HG03342 (cell line): ENCODE results near the gene CYTH3.

Experiments used
- ATAC-seq: cut with Tn5 transposase; IDR thresholded peaks from one replicate; pipeline ENCODE4 v1.9.1; 2021; ENCODE audit warnings: mild to moderate bottlenecking, moderate library complexity; ENCODE audit not compliant: unreplicated experiment

The CYTH3 gene

GRCh38 chr7:6258440-6259182, 13.8 kb downstream of the CYTH3 start:
- peak; percentile 38 for ATAC-seq

- ATAC-seq = no peak
Measured at GRCh38 chr7:6257675-6258074, 14.7 kb downstream of the CYTH3 start.

GRCh38 chr7:6256677-6257535, 15.5 kb downstream of the CYTH3 start:
- ATAC-seq = peak; percentile 71

- no peak for ATAC-seq
Measured at GRCh38 chr7:6256109-6256483, 16.3 kb downstream of the CYTH3 start.

- ATAC-seq = no peak
Measured at GRCh38 chr7:6254866-6255265, 17.6 kb downstream of the CYTH3 start.

GRCh38 chr7:6252748-6253147, 19.7 kb downstream of the CYTH3 start:
- ATAC-seq = no peak

- ATAC-seq = no peak
Measured at GRCh38 chr7:6252341-6252746, 20.1 kb downstream of the CYTH3 start.

- ATAC-seq = no peak
Measured at GRCh38 chr7:6251653-6252052, 20.8 kb downstream of the CYTH3 start.

GRCh38 chr7:6250364-6250833, 22.0 kb downstream of the CYTH3 start:
- ATAC-seq = peak; percentile 82

GRCh38 chr7:6249043-6249442, 23.4 kb downstream of the CYTH3 start:
- ATAC-seq = no peak

- ATAC-seq = no peak
Measured at GRCh38 chr7:6248581-6248980, 23.8 kb downstream of the CYTH3 start.

- no peak for ATAC-seq
Measured at GRCh38 chr7:6246251-6246917, 26.0 kb downstream of the CYTH3 start.

GRCh38 chr7:6244021-6244420, 28.4 kb downstream of the CYTH3 start:
- ATAC-seq = no peak

GRCh38 chr7:6243168-6243567, 29.3 kb downstream of the CYTH3 start:
- ATAC-seq = no peak

- no peak for ATAC-seq
Measured at GRCh38 chr7:6242561-6242960, 29.9 kb downstream of the CYTH3 start.

GRCh38 chr7:6241607-6241973, 30.8 kb downstream of the CYTH3 start:
- no peak for ATAC-seq

- no peak for ATAC-seq
Measured at GRCh38 chr7:6238309-6238925, 34.0 kb downstream of the CYTH3 start.

GRCh38 chr7:6237730-6238129, 34.7 kb downstream of the CYTH3 start:
- ATAC-seq = no peak

GRCh38 chr7:6237011-6237410, 35.4 kb downstream of the CYTH3 start:
- no peak for ATAC-seq

- no peak for ATAC-seq
Measured at GRCh38 chr7:6235029-6235871, 37.2 kb downstream of the CYTH3 start.
